WERI-Rb-1 (cell line): ENCODE measurements around the gene LTBR.

ENCODE experiments used
- DNase-seq: peaks from one replicate; pipeline ENCODE4 v3.0.0-alpha.2; 2020
- H3K27ac ChIP-seq: fragments of 250-450 bp; sonication (Bioruptor Pico); 2 replicates; pipeline ENCODE4 v1.5.1; 2020; ENCODE audit warnings: mild to moderate bottlenecking, moderate library complexity
- H3K27me3 ChIP-seq: fragments of 250-450 bp; sonication (Bioruptor Pico); 2 replicates; pipeline ENCODE4 v1.5.1; 2021; ENCODE audit warnings: mild to moderate bottlenecking, low read depth, moderate library complexity; ENCODE audit not compliant: insufficient read depth, severe bottlenecking
- H3K36me3 ChIP-seq: fragments of 250-450 bp; sonication (Bioruptor Pico); 2 replicates; pipeline ENCODE4 v1.5.1; 2020; ENCODE audit warnings: mild to moderate bottlenecking, moderate library complexity
- H3K4me3 ChIP-seq: 2 replicates; pipeline ENCODE4 v1.5.1; 2011; ENCODE audit warnings: low read depth, mild to moderate bottlenecking, control low read depth, low read length
- H3K9me3 ChIP-seq: fragments of 250-450 bp; sonication (Bioruptor Pico); 2 replicates; pipeline ENCODE4 v1.5.1; 2021; ENCODE audit warnings: mild to moderate bottlenecking, moderate library complexity; ENCODE audit not compliant: severe bottlenecking
- CTCF ChIP-seq: IDR thresholded peaks from 2 replicates; pipeline ENCODE4 v1.5.1; 2011; ENCODE audit warnings: low read depth, mild to moderate bottlenecking, control low read depth, inconsistent platforms, low read length

LTBR gene

GRCh38 chr12:6378709-6379472 lies 5.1 kb upstream of the LTBR start:
- DNase-seq, result no peak
- H3K27ac ChIP-seq, result no peak overlapping the region
- H3K4me3 ChIP-seq, result no peak overlapping the region
- no peaks in the 10 kb centered on the region for H3K27me3 ChIP-seq
- no peaks in the 10 kb centered on the region for H3K9me3 ChIP-seq
- no peaks in the 10 kb centered on the region for H3K36me3 ChIP-seq
- no peak for TF ChIP-seq CTCF

DNA sequence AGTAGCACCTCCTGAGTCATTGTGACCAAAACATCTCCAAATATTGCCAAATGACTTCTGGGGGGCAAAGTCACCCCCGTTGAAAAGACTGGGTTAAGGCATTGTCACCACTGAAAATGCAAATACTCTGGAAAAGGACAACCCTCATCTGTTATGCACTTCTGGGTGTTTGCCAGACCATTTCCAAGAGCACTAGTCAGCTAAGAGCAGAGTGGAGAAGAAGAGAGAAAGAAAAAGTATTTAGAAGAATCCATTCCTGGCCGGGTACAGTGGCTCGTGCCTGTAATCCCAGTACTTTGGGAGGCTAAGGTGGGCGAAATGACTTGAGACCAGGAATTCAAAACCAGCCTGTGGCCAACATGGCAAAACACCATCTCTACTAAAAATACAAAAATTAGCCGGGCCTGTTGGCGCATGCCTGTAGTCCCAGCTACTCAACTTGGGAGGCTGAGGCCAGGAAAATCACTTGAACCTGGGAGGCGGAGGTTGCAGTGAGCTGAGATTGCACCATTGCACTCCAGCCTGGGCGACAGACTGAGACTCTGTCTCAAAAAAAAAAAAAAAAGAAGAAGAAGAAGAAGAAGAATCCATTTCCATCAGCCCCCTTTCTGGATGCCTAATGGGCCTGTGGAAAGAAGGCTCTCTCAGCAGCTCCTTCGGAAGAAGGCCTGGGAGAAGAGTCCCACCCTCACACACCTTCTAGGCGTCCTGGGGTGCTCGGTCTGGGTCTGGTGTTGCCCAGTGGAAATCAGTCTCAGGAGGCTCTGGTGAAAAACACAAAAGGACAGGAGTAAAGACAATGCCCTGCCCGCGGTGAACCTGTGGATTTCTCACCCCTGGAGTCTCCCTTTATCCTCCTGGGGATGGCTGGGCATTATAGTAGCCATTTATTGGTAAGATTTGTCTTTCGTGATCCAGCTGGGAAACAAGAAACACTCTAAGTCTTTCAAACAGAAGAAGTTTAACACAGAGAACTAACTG lies 3.5 kb upstream of the LTBR start:
- TF ChIP-seq CTCF, result no peak
- no peak overlapping the region for H3K4me3 ChIP-seq
- H3K36me3 ChIP-seq, result no peaks in the 10 kb centered on the region
- no peak overlapping the region for H3K27ac ChIP-seq
- no peaks in the 10 kb centered on the region for H3K9me3 ChIP-seq
- DNase-seq, result no peak
- H3K27me3 ChIP-seq, result no peaks in the 10 kb centered on the region

DNA sequence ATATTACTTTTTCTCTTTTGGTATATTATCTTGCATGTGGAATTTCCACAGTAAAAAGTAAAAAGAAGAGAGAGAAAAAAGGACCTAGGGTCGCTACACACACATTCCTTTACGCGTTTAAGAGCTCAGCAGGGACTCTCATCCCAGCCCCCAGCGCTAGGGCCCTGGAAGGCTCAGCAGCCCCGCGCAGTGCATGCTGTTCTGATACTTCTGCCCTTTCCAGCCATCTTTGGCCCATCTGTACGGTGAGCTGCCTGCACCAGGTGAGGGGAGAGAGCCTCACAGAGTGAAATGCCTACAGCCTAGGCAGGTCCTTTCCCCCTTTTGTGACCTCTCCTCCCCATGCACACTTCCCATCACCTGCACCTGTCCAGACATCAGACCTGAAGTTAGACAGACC lies 1.6 kb upstream of the LTBR start:
- no peaks in the 10 kb centered on the region for H3K27me3 ChIP-seq
- H3K27ac ChIP-seq, result no peak overlapping the region
- no peak overlapping the region for H3K4me3 ChIP-seq
- no peaks in the 10 kb centered on the region for H3K36me3 ChIP-seq
- DNase-seq, result no peak
- no peaks in the 10 kb centered on the region for H3K9me3 ChIP-seq
- TF ChIP-seq CTCF, result no peak

- H3K9me3 ChIP-seq, result no peaks in the 10 kb centered on the region
- no peak for TF ChIP-seq CTCF
- no peak for DNase-seq
- H3K36me3 ChIP-seq, result no peaks in the 10 kb centered on the region
- H3K4me3 ChIP-seq, result no peak overlapping the region
- no peaks in the 10 kb centered on the region for H3K27me3 ChIP-seq
- H3K27ac ChIP-seq, result no peak overlapping the region
These were observed 980 bp upstream of the LTBR start for GRCh38 chr12:6382982-6383381.

GRCh38 chr12:6384499-6385436 lies 806 bp downstream of the LTBR start:
- Histone ChIP-seq H3K9me3 (no peaks in the 10 kb centered on the region), H3K36me3 (no peaks in the 10 kb centered on the region), H3K27me3 (no peaks in the 10 kb centered on the region), H3K4me3 (no peak overlapping the region), H3K27ac (no peak overlapping the region)
- TF ChIP-seq CTCF, result no peak
- DNase-seq, result no peak
